NCI-H1417 (cell line): Measurements from ENCODE around the gene EPB41L4A.
"Not testable (repeated sequence)": the region's sequence is repeated elsewhere in the genome, so short reads cannot be mapped to it uniquely, and the experiment has no call there.

Experiments
- DNase-seq, 3 experiments: peaks; one replicate each; lab custom pipeline; 2025; lab: John Stamatoyannopoulos, UW

Gene EPB41L4A

GRCh38 chr5:112403069-112403468, 16.0 kb downstream of the EPB41L4A start:
- no peak for DNase-seq

DNA sequence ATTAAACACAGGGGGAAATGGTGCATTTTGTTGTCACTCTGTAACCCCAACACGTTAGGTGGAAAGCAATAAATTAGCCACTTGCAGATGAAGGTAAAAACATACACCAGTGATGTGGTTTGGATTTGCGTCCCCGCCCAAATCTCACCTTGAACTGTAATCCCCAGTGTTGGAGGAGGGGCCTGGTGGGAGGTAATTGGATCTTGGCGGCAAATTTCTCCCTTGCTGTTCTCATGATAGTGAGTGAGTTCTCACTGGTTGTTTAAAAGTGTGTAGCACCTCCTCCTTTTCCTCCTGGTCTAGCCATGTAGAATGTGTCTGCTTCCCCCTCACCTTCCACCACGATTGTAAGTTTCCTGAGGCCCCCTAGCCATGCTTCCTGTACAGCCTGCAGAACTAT, 17.2 kb downstream of the EPB41L4A start:
- DNase-seq, result no peak

DNA sequence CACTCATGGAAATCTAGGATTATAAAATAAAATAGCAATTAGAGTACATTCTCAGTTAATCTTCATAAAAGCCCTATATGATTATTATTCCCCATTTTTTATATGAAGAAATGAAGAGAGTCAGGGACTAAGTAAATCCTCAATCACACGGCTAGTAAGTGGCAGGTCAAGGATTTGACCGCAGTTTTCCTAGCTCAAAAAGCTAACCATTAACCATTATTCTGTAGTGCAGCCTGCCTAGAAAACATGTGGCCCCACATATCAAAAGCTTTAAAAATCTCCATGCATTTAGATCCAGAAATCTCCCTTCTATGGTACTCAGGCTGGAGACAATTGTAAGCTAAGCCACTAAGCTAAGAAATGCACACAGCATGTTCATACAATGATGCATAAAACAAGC, 21.4 kb downstream of the EPB41L4A start:
- no peak for DNase-seq

DNA sequence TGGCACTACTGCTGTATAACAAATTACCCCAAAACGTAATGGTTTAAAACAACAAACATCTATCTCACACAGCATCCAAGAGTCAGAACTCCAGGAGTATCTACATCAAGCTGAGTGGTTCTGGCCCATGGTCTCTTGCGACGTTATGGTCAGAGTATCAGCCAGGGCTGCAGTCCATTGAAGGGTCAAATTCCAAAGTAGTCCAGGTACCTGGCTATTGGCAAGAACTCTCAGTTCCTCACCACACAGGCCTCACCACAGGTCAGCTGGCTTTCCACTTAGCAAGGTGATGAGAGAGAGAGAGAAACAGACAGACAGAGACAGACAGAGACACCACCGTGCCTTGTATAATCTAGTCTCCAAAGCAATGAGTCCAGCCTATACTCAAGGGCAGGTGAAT, 22.6 kb downstream of the EPB41L4A start:
- no peak for DNase-seq

- not testable (repeated sequence) for DNase-seq
These were observed 23.8 kb downstream of the EPB41L4A start for GRCh38 chr5:112395299-112395698.

- peak; percentile 59 to 80 (median 77) for DNase-seq
These were observed 28.8 kb downstream of the EPB41L4A start for GRCh38 chr5:112390327-112390726.

GRCh38 chr5:112388739-112389138, 30.3 kb downstream of the EPB41L4A start:
- DNase-seq, result peak; percentile 46 to 93 (median 73)

- peak in 1 of 3 experiments; percentile 64 for DNase-seq
These were observed 31.0 kb downstream of the EPB41L4A start for GRCh38 chr5:112388074-112388473.

DNA sequence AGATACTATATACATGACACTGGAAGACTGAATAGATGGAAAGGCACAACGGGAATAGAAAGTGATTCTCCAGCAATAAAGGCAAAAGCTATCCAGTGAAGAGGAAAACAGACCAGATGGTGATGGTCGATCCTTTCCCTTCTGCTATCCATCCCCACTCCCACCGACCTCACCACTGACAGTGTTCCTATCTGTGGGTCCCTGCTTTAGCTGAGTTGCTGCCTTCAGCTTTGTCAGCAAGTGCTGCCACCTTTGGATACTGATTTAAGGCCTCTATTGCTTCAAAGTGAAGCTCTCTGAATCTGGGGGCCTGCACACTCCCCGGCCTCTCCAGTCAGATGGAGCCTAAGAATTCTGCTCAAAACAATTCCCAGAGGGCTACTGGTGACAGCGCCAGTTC, 32.3 kb downstream of the EPB41L4A start:
- DNase-seq, result no peak

GRCh38 chr5:112385969-112386368, 33.1 kb downstream of the EPB41L4A start:
- DNase-seq, result peak in 1 of 3 experiments; percentile 1

GRCh38 chr5:112385566-112385965, 33.5 kb downstream of the EPB41L4A start:
- DNase-seq, result no peak

- no peak for DNase-seq
These were observed 34.6 kb downstream of the EPB41L4A start for GRCh38 chr5:112384523-112384922.

GRCh38 chr5:112382886-112383285, 36.2 kb downstream of the EPB41L4A start:
- DNase-seq, result peak in 1 of 3 experiments; percentile 70

DNA sequence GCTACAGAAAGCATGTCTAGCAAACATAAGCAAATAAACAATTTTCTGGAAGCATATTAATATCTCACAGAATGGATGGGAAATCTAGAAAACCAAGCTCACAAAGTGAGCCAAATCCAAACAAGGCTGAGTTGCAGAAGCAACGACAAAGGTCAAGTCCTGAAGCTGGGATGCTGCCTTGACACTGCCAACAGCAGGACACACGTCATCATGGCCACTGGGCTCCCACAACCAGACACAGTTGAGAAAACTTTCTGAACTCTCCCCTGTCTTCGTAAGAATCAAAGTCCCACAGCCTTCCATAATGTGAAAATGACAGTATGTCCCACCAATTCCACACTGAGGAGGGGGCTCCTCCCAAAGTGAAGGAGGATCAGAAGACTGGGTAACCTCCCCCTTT, 37.6 kb downstream of the EPB41L4A start:
- no peak for DNase-seq

DNA sequence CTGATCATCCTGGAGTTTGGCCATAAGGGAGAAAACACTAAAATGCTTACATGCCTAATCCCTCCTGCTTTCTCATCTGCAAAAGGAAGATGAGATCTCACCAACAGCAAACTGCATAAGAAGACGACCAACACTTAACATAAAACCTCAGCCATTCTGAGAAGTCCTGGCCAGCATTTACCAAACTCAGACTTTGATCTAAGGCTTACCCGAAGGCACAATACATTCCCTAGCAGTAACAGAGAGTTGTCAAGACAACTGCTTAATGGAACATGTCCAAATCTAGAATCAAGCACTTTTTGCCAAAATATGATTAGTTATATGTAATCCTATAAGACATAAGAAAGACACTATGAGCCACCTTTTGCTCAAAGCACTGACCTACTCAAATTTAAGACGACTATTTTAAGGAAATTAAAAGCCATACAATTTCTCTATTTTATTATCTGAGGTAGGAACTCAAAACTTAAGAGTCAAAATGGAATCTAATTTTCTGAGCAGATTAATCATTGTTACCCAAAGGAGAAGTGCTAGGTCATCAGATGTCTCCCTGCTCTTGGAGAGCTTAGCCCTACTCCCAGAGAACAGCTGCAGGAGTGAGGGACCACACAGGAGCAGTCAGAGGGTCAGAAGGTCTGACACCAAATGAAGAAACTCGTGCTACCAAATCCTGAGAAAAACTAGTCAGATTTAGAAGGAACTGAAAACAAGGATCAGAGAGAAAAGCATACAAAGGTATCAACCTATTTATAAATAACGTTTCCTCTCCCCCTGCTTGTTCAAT, 39.3 kb downstream of the EPB41L4A start:
- DNase-seq, result no peak

DNA sequence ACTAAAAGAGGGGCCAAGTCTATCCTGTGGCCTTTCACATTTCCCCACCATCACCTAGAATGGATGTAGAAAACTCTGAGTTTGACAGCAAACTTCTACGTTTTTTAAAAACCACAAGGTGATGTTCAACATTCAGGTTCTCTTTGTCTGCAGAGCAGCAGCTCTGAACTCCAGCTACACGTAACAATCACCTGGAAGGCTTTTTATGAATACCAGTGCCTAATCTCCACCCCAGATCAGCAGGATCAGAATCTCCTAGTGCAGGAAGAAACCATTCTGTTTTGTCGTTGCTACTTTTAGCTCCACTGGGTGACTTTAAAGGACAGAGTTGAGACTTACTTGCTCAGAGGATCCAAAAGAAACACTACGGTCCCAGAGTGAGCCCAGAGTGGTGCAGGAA, 44.3 kb downstream of the EPB41L4A start:
- no peak for DNase-seq

DNA sequence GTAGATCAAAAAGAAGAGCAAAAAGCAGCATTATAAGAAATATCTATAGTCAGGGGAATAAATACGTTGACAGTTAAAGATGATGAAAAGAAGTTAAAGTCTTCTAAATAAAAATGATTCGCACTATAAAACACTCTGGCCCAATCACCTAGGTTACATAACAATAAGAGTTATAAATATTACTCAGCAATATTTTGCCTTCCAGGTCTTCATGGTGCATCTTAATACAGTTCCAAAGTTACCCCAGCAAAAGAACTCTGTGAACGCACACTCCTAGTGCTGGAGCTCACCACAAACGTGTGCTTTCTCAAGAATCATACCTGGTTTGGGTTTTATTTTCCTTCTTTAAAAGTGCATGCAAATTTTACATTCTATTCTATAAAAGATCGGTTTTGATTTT, 44.7 kb downstream of the EPB41L4A start:
- no peak for DNase-seq

DNA sequence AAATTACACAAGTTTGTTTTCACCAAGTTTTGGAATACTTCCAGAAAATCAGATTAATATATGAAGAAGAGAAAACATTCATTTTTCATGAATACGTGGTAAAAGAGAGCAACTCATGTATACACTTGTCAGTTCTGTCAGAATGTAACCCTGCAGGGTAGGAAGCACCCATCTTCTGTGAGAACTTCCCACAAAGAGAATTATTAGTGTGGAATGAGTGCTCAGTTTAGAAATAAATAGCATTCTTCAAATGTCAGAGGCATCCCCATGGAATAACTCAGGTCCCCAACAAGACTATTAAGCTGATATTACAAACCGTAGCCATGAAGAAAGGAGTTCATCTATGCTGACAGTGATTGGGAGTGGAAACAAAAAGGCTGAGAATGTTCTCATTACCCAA, 45.2 kb downstream of the EPB41L4A start:
- DNase-seq, result no peak

GRCh38 chr5:112372543-112372942, 46.5 kb downstream of the EPB41L4A start:
- no peak for DNase-seq

DNA sequence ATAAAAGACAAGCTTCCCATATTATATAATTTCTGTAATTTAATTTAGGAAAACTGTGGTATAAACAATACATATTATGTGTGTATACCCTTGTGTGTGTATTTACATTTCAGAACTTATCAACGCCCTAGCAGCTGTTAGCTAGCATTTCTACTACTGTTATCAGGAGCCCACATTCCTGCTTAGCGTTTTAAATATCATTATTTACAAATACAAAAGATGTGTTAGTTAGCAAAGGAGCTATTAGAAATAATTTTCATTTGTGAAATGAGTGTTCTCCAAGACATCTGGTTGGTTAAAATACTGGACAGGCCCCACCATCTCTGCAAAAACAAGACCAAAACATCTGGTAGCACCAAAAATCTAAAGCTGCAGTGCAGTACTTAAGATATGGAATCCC, 48.0 kb downstream of the EPB41L4A start:
- no peak for DNase-seq

GRCh38 chr5:112367400-112367799, 51.7 kb downstream of the EPB41L4A start:
- DNase-seq, result no peak

DNA sequence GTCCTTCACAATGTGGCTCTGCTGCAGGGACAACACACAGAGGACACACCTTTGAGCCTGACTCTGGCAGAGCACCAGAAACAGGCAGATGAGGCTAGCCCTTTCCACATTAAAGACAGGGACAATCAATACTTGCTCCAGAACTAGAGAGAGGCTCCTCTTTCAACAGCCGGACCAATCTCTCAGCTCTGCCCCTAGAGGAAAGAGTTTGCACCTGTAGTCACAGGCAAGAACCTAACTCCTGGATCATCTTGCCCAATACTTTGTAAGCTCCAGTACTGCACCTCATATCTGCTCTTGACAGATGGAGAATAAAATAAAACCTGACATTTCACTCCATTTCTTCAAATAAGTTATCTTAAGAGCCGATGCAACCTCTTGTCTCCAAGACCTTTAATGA, 52.1 kb downstream of the EPB41L4A start:
- peak in 1 of 3 experiments; percentile 4 for DNase-seq

DNA sequence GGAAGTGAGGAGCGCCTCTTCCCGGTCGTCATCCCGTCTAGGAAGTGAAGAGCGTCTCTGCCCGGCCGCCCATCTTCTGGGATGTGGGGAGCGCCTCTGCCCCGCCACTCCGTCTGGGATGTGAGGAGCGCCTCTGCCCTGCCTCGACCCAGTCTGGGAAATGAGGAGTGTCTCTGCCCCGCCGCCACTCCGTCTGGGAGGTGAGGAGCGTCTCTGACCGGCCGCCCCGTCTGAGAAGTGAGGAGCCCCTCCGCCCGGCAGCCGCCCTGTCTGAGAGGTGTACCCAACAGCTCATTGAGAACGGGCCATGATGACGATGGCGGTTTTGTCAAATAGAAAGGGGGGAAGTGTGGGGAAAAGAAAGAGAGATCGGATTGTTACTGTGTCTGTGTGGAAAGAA, 58.3 kb downstream of the EPB41L4A start:
- DNase-seq, result not testable (repeated sequence)
